ENCODE measurements around the gene POU6F2.

GRCh38 chr7:39341083-39341482, 363.4 kb downstream of the POU6F2 start:
- TF ChIP-seq EZH2phosphoT487 (IDR thresholded peaks at IDR 0.05; ENCODE audit: borderline replicate concordance) (no peak), EZH2 (IDR thresholded peaks at IDR 0.05) (no peak), POLR2AphosphoS5 (IDR thresholded peaks at IDR 0.05; ENCODE audit: low read depth, low read length) (no peak), SRF (IDR thresholded peaks at IDR 0.05; ENCODE audit: low read depth) (no peak), CTCF (IDR thresholded peaks at IDR 0.05 in 2 of 3, conservative IDR thresholded peaks at IDR 0.05 in 1 of 3; ENCODE audit: borderline replicate concordance in 1 of 3, insufficient read depth in 1 of 3, low read depth in 2 of 3, low read length in 2 of 3) (no peak), YY1 (IDR thresholded peaks at IDR 0.05; ENCODE audit: extremely low read depth, insufficient replicate concordance, low read depth, low read length) (no peak), SP1 (IDR thresholded peaks at IDR 0.05; ENCODE audit: low read depth) (no peak), SIN3A (IDR thresholded peaks at IDR 0.05; ENCODE audit: low read depth) (no peak), MAX (IDR thresholded peaks at IDR 0.05) (no peak), ZNF274 (IDR thresholded peaks at IDR 0.05; ENCODE audit: low read depth, low read length) (no peak)
